ENCODE data around the gene RNF207. TPM values are rescaled to one million over a fixed set of nuclear protein-coding genes. Genes with fewer than 3 reads are reported as not detected.
"Not testable (repeated sequence)": the region's sequence is repeated elsewhere in the genome, so short reads cannot be mapped to it uniquely, and the experiment has no call there.

The RNF207 gene
- total RNA-seq, 3 donors from 2014 or later: 2.7 to 32.4 (median 29.9) TPM

DNA sequence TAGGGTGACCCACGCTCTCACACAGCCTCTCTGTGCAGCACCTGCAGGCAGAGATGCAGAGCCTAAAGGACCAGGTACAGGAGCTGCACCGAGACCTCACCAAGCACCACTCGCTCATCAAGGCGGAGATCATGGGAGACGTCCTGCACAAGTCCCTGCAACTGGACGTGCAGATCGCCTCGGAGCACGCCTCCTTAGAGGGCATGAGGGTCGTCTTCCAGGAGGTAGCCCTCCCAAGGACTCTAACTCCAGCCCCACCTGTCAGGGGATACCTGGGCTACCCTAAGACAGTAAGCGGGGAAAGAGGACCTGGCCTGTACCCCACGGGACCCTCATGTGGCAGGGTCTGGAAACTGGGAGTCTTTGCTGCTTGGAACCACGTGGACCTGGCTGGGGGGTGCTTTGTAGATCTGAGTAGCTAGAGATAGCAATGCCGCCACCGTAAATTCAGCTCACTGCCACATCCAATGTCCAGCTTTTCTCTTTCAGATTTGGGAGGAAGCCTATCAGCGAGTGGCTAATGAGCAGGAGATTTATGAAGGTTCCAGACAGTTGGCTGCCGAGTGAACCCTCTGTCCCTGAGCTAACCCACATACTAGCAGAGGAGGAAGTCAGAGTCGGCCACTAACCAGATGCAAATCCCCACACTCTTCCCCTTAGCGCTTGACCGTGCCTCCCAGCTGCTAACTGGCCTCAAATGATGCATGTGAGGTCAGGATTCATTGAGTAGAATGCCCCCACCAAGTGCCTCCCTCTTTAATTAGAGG is 6.5 kb downstream of the RNF207 start:
- TF ChIP-seq POLR2AphosphoS5 (IDR thresholded peaks at IDR 0.05): no peak
- no peak for TF ChIP-seq POLR2A (IDR thresholded peaks at IDR 0.05)
- TF ChIP-seq, protein P1, sequence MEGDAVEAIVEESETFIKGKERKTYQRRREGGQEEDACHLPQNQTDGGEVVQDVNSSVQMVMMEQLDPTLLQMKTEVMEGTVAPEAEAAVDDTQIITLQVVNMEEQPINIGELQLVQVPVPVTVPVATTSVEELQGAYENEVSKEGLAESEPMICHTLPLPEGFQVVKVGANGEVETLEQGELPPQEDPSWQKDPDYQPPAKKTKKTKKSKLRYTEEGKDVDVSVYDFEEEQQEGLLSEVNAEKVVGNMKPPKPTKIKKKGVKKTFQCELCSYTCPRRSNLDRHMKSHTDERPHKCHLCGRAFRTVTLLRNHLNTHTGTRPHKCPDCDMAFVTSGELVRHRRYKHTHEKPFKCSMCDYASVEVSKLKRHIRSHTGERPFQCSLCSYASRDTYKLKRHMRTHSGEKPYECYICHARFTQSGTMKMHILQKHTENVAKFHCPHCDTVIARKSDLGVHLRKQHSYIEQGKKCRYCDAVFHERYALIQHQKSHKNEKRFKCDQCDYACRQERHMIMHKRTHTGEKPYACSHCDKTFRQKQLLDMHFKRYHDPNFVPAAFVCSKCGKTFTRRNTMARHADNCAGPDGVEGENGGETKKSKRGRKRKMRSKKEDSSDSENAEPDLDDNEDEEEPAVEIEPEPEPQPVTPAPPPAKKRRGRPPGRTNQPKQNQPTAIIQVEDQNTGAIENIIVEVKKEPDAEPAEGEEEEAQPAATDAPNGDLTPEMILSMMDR (IDR thresholded peaks at IDR 0.05): no peak
- H3K4me1 ChIP-seq: no peaks in the 10 kb centered on the region
- no peaks in the 10 kb centered on the region for H3K36me3 ChIP-seq
- no peaks in the 10 kb centered on the region for H3K9me3 ChIP-seq
- no peak overlapping the region for H3K27ac ChIP-seq
- no peak overlapping the region for H3K4me3 ChIP-seq
- no peak for DNase-seq (ENCODE audit: low spot score in 2 of 2)
- no peaks in the 10 kb centered on the region for H3K27me3 ChIP-seq
- intact Hi-C loops (cut with DNase I; ENCODE audit: low total_unique reads): loop anchor here (1.0 kb wide), 1 partner anchor 34 kb away; no protein-coding TSS in a partner anchor

DNA sequence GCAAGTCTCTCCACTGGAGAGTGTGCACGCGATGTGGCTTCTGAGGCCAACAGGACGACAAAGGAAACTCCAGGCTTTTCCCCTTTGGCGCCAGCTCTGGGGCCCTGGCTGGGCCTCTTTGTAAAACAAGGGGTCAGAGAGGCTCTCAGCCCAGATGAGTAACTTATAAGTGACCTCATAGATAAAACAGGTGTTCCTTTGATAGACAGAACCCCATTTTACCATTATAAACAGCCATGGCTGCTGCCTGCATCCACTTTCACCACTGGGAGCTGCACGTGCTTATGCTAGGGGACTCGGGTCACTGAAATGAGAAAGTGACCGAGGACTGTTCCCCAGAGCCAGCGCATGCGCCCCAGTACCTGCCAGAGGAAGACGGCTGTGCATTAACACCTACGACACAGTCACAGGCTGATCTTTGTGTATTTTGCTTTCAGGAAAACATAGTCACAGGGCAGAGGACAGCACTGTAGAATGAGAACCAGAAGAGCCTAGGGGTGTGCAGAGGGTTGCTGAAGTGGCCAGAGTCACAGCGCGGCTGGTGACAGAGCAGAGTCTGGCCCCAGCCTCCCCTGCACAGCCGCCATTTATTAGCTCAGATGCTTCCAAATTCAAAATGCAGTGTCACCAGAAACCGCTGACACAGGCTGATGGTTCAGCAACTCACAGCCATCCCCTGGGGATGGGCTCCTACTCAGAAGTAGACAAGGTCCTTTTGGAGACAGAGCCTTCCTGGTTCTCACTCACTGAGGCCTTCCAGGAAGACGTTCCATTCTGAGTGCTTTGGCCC is 12.7 kb downstream of the RNF207 start:
- Histone ChIP-seq H3K27me3 (no peaks in the 10 kb centered on the region), H3K27ac (no peak overlapping the region), H3K9me3 (no peaks in the 10 kb centered on the region), H3K4me1 (no peaks in the 10 kb centered on the region), H3K4me3 (no peak overlapping the region), H3K36me3 (no peaks in the 10 kb centered on the region)
- intact Hi-C loops (cut with DNase I; ENCODE audit: low total_unique reads): loop anchor here (5.0 kb wide), 1 partner anchor 1416 kb away; no protein-coding TSS in a partner anchor
- TF ChIP-seq, protein P1 (IDR thresholded peaks at IDR 0.05): no peak
- no peak for TF ChIP-seq POLR2A (IDR thresholded peaks at IDR 0.05)
- DNase-seq (ENCODE audit: low spot score in 2 of 2): no peak

GRCh38 chr1:6219641-6220040 is 13.7 kb downstream of the RNF207 start:
- H3K4me3 ChIP-seq; DNase-seq (ENCODE audit: low spot score in 2 of 2); H3K27me3 ChIP-seq; H3K36me3 ChIP-seq; H3K9me3 ChIP-seq; H3K4me1 ChIP-seq: not testable (repeated sequence)
- intact Hi-C loops (cut with DNase I; ENCODE audit: low total_unique reads): loop anchor here (5.0 kb wide), 1 partner anchor 1417 kb away; no protein-coding TSS in a partner anchor
- peak overlapping the region in 1 of 2 donors; percentile 30 for H3K27ac ChIP-seq

- TF ChIP-seq POLR2AphosphoS5 (IDR thresholded peaks at IDR 0.05) (peak in 1 of 3 donors; percentile 13), POLR2A (IDR thresholded peaks at IDR 0.05) (no peak)
- TF ChIP-seq, protein P1 (IDR thresholded peaks at IDR 0.05): no peak
- Histone ChIP-seq H3K9me3 (no peaks in the 10 kb centered on the region), H3K36me3 (no peaks in the 10 kb centered on the region), H3K4me3 (no peak overlapping the region), H3K27me3 (no peaks in the 10 kb centered on the region), H3K27ac (peak overlapping the region in 1 of 2 donors; percentile 30), H3K4me1 (no peaks in the 10 kb centered on the region)
- intact Hi-C loops (cut with DNase I; ENCODE audit: low total_unique reads): no loop called here
- DNase-seq (ENCODE audit: low spot score in 2 of 2): peak in 1 of 2 donors; percentile 40
Observed at GRCh38 chr1:6220236-6220635, 14.3 kb downstream of the RNF207 start.

GRCh38 chr1:6221210-6221784 is 15.4 kb downstream of the RNF207 start:
- H3K27me3 ChIP-seq: no peaks in the 10 kb centered on the region
- H3K4me3 ChIP-seq: no peak overlapping the region
- no peaks in the 10 kb centered on the region for H3K4me1 ChIP-seq
- no peak overlapping the region for H3K27ac ChIP-seq
- DNase-seq (ENCODE audit: low spot score in 2 of 2): no peak
- intact Hi-C loops (cut with DNase I; ENCODE audit: low total_unique reads): no loop called here
- H3K9me3 ChIP-seq: no peaks in the 10 kb centered on the region
- no peaks in the 10 kb centered on the region for H3K36me3 ChIP-seq
- no peak for TF ChIP-seq POLR2A (IDR thresholded peaks at IDR 0.05)
- TF ChIP-seq, protein P1 (IDR thresholded peaks at IDR 0.05): no peak
- no peak for TF ChIP-seq POLR2AphosphoS5 (IDR thresholded peaks at IDR 0.05)
